Mesothelial cell of epicardium (in vitro differentiated cells): ENCODE data around the gene OR2J1. TPM values are rescaled to one million over a fixed set of nuclear protein-coding genes. Genes with fewer than 3 reads are reported as not detected.

Source experiments
- DNase-seq, 2 experiments: peaks; one replicate each; pipeline ENCODE4 v3.0.0; 2021; ENCODE audit warnings: low spot score in 2 of 2; ENCODE audit not compliant: unreplicated experiment in 2 of 2
- H3K27ac Mint-ChIP-seq: 2 replicates; pipeline ENCODE4 v1.8.0; 2021; ENCODE audit warnings: mixed read lengths
- H3K27me3 Mint-ChIP-seq: 2 replicates; pipeline ENCODE4 v1.8.0; 2021; ENCODE audit warnings: low read depth, mixed read lengths
- H3K36me3 Mint-ChIP-seq: 2 replicates; pipeline ENCODE4 v1.8.0; 2021; ENCODE audit warnings: mixed read lengths
- H3K4me1 Mint-ChIP-seq: 2 replicates; pipeline ENCODE4 v1.8.0; 2021; ENCODE audit warnings: mixed read lengths
- H3K4me3 Mint-ChIP-seq: 2 replicates; pipeline ENCODE4 v1.8.0; 2021; ENCODE audit warnings: mild to moderate bottlenecking, moderate library complexity, mixed read lengths
- H3K9me3 Mint-ChIP-seq: 2 replicates; pipeline ENCODE4 v1.8.0; 2021; ENCODE audit warnings: mixed read lengths
- total RNA-seq: library from RNA; stranded (reverse); gene quantifications from 3 replicates; pipeline ENCODE4 v1.2.1, GENCODE V29; 2021
- TF ChIP-seq, protein P1 (sequence below): fragments of 200-600 bp; sonication (generic); IDR thresholded peaks from one replicate; pipeline ENCODE4 v1.5.0; 2021; ENCODE audit warnings: antibody characterized with exemption; ENCODE audit not compliant: unreplicated experiment

Gene OR2J1
- total RNA-seq, 1 donor from 2014 or later: not detected

DNA sequence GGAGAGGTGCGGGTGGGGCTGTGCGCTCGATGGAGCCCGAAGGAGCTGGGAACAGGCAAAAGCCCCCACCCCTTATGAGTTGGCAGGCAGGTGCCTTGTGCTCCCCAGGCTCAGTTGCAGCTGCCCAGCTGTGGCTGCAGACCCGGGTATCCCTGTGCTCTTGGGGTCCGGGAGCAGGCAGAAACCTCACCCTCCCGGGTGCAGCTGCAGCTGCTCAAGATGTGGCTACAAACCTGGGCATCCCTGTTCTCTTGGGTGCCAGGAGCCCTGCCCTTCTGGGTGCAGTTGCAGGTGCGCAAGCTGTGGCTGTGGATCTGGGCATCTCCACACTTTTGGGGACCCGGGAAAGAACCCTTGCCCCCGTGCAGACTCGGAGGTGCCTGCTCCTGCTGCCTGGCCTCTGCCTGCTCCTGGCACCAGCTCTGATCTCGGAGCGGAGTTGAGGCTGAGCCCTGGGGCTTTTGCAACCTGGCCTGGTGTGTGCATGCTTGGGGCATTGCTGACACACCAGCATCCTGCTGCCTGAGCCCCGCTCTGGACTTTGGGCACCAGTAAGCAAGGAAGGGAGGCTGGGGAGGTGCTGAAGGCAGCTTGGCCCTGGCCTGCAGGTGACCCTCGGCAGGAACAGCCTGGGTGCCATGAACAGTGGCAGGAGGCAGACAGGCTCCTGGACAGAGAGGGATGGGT is 30.2 kb downstream of the OR2J1 start:
- Mint-ChIP-seq H3K27me3 (peaks cover 49% of the 10 kb centered on the region), H3K9me3 (no peaks in the 10 kb centered on the region), H3K36me3 (no peaks in the 10 kb centered on the region), H3K27ac (no peak overlapping the region), H3K4me3 (no peak overlapping the region), H3K4me1 (no peaks in the 10 kb centered on the region)
- TF ChIP-seq, protein P1, sequence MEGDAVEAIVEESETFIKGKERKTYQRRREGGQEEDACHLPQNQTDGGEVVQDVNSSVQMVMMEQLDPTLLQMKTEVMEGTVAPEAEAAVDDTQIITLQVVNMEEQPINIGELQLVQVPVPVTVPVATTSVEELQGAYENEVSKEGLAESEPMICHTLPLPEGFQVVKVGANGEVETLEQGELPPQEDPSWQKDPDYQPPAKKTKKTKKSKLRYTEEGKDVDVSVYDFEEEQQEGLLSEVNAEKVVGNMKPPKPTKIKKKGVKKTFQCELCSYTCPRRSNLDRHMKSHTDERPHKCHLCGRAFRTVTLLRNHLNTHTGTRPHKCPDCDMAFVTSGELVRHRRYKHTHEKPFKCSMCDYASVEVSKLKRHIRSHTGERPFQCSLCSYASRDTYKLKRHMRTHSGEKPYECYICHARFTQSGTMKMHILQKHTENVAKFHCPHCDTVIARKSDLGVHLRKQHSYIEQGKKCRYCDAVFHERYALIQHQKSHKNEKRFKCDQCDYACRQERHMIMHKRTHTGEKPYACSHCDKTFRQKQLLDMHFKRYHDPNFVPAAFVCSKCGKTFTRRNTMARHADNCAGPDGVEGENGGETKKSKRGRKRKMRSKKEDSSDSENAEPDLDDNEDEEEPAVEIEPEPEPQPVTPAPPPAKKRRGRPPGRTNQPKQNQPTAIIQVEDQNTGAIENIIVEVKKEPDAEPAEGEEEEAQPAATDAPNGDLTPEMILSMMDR: no peak
- no peak for DNase-seq

DNA sequence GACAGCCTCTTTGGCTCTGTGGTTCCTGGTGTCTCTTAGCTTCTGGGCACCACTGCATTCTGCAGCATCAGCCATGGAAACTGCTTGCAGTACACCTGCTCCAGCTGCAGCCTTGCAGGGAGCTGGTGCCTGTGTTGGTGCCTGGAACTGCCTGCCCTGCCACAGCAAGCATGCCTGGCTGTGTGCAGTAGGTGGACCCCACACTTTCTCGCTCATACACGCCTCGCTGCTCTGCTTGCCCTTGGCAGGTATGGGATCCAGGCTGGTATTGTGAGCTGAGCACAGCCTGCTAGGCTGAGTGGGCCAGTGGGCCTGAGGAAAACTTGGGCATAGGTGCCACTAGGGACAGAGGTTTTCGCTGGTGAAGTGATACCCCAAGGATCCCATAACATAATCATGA is 31.4 kb downstream of the OR2J1 start:
- Mint-ChIP-seq H3K36me3 (no peaks in the 10 kb centered on the region), H3K27ac (no peak overlapping the region)
- no peak for DNase-seq

DNA sequence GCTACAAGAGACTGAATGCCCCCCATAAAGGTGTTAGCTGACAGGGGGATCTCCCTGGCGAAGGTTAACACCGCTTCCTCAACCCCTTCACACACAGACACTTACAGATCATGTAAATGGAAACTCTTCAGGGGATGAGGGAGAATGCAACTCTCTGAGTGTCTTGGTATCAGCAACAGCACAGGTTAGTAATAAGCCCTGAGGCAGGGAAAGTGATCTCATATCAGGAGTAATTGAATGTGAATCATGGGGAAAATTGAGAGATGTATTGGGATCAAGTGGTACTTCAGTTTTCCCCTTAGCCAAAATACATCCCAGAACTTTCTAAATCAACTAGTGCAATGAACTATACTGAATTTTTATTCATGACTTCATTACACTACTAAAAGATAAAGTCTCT is 32.4 kb downstream of the OR2J1 start:
- no peak overlapping the region for H3K27ac Mint-ChIP-seq
- no peak overlapping the region for H3K4me3 Mint-ChIP-seq
- H3K4me1 Mint-ChIP-seq: no peaks in the 10 kb centered on the region
- no peak for DNase-seq
- TF ChIP-seq, protein P1: no peak
- no peaks in the 10 kb centered on the region for H3K36me3 Mint-ChIP-seq
- no peaks in the 10 kb centered on the region for H3K9me3 Mint-ChIP-seq
- peaks cover 45% of the 10 kb centered on the region for H3K27me3 Mint-ChIP-seq

More for the DNA sequence above, 31.4 kb downstream of the OR2J1 start:
- H3K27me3 Mint-ChIP-seq: peaks cover 50% of the 10 kb centered on the region
- no peaks in the 10 kb centered on the region for H3K9me3 Mint-ChIP-seq
- no peaks in the 10 kb centered on the region for H3K4me1 Mint-ChIP-seq
- no peak overlapping the region for H3K4me3 Mint-ChIP-seq
- TF ChIP-seq, protein P1: no peak

DNA sequence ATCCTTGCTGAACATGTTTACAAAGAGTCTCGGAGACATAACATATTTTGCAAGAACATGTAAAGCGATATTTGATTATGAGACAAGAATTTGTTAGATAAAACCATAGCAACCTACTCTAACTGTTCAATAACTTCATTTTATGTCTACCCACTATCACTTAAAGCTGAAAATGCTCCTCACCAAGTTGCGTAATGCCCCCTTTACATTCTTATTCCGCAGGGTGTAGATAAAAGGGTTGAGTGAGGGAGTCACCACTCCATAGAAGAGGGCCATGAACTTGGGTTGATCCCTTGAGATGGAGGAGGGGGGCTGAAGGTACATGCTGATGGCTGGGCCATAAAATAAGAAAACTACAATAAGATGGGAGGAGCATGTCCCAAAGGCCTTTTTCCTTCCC is 38.4 kb downstream of the OR2J1 start:
- peaks cover 8% of the 10 kb centered on the region for H3K9me3 Mint-ChIP-seq
- no peaks in the 10 kb centered on the region for H3K36me3 Mint-ChIP-seq
- no peak overlapping the region for H3K4me3 Mint-ChIP-seq
- DNase-seq: no peak
- TF ChIP-seq, protein P1: no peak
- H3K27me3 Mint-ChIP-seq: peaks cover 17% of the 10 kb centered on the region
- no peak overlapping the region for H3K27ac Mint-ChIP-seq
- H3K4me1 Mint-ChIP-seq: no peaks in the 10 kb centered on the region

DNA sequence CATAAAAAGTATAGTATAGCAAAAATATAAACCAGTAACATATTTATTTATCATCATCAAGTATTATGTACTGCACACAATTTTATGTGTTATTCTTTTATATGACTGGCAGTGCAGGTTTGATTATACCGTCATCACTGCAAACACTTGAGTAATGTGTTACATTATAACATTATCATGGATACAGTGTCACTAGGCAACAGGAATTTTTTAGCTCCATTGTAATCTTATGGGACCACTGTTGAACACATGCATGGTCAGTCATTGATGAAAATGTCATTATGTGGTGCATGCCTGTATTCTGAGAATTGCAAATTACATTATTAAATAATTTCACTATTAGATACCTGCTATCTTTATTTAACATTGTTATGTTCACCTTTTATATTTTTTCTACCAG is 42.3 kb downstream of the OR2J1 start:
- no peaks in the 10 kb centered on the region for H3K36me3 Mint-ChIP-seq
- H3K4me1 Mint-ChIP-seq: no peaks in the 10 kb centered on the region
- peaks cover 22% of the 10 kb centered on the region for H3K9me3 Mint-ChIP-seq
- TF ChIP-seq, protein P1: no peak
- DNase-seq: no peak
- H3K4me3 Mint-ChIP-seq: no peak overlapping the region
- H3K27ac Mint-ChIP-seq: no peak overlapping the region
- peaks cover 5% of the 10 kb centered on the region for H3K27me3 Mint-ChIP-seq
